Right lung (tissue), 10 donors: ENCODE results near the gene GABRA4. TPM values are rescaled to one million over a fixed set of nuclear protein-coding genes. Genes with fewer than 3 reads are reported as not detected.

Source experiments
- DNase-seq, 2 donors: peaks; one replicate each; pipeline ENCODE4 v3.0.0-alpha.2; 2013
- long read RNA-seq, 8 donors: transcript quantifications; one replicate each; lab custom pipeline, GENCODE V29; 2026
- polyA plus RNA-seq, 5 donors: library from polyadenylated mRNA; unstranded; fragments of 120-200 nt; gene quantifications; one replicate each; pipeline versions ENCODE4 v1.2.1 to v1.2.3, GENCODE V29; 2013; ENCODE audit warnings: inconsistent platforms in 1 of 5, low replicate concordance in 1 of 5; ENCODE audit not compliant: insufficient read length in 5 of 5, insufficient read depth in 1 of 5

Gene GABRA4
- polyA plus RNA-seq = not detected
- long read RNA-seq, donor 1 = 0 reads
- long read RNA-seq, donor 2 = 0 reads
- long read RNA-seq, donor 3 = 0 reads
- long read RNA-seq, donor 4 = 0 reads
- long read RNA-seq, donor 5 = 0 reads
- long read RNA-seq, donor 6 = 0 reads
- long read RNA-seq, donor 7 = 0 reads
- long read RNA-seq, donor 8 = 0 reads

DNA sequence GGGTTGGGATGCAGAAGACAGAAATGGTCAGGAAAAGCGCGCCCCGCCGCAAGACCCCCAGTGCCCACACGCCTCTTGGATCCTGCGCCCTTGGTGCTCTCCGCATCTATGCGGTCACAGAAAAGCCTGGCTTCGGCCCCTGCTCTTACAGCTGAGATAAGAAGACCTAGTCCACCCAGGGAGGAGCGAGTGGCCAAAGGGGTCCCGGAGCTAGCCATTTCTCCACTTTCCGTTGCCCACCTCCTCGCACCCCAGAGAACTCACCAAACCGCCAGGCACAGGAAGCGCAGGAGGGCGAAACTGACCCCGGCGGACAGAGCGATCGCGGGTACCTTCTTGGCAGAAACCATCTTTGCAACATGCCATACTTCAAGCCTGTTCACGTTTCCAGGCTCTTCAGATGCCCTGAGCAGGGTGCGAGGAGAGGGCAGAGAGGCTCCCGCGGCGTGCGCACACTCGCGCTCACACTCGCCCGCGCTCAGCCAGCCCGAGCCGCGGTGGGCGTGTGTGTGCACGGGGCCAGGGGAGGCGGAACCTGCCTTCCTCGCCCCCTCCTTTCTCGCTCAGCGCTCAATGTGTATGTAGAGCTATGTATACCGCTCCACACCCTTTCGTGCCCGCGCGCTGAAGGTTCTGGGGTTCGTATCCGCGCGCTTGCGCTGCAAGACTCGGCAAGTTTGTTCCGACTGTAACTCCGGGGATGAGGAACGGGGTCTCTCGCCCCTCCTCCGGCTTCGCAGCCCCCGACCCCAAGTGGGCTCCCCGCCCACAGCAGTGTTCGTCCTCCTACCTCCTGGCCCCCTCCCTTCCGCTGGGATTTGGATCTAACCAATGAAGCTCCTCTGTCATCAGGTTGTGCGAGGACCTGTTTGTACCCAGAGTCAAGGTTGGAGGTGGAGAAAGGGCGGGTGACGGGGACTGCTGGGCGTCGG, at the start of gene GABRA4:
Gene GABRA4 (minus strand): TSS at position 507 of the 932 bp plus-strand sequence. CDS start 157 bp downstream, at position 350.
- DNase-seq = peak in 1 of 2 donors; percentile 9

DNA sequence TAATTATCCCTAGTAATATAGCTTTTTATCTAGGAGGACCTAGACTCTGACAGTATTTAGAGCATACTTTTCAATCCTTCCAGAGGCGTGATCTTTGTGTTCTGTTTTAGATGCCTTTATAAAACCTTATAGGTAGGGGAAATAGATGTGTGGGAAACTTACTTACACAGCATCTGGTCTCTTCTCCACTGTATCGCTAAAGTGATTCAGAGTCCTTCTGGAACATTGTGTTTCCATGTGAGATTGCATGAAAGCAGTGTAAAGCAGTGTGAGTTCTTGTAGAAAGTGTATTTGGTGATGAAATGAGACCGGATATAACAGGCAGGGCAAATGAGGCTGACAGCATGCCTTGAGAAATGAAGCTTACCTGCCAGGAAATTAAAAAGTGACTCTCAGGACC, 47.4 kb upstream of the GABRA4 start:
- no peak for DNase-seq

DNA sequence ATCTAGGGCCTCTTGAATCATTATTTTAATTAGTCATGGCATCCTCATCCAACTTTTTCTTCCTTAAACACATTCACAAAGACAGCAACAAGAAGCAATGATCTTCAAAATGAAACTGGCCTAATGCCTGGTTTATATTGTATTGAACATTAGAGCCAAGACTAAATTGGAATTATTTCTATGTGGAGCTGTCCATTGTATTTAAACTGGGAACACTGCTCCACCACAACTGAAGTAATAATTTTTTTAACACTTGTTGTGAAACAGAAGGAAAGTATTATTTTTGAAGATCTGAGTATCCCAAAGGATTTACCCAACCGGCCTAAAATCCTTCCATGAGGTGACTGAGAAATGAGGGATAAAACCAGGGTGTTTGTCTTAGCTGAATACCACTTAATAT, 44.9 kb upstream of the GABRA4 start:
- no peak for DNase-seq

DNA sequence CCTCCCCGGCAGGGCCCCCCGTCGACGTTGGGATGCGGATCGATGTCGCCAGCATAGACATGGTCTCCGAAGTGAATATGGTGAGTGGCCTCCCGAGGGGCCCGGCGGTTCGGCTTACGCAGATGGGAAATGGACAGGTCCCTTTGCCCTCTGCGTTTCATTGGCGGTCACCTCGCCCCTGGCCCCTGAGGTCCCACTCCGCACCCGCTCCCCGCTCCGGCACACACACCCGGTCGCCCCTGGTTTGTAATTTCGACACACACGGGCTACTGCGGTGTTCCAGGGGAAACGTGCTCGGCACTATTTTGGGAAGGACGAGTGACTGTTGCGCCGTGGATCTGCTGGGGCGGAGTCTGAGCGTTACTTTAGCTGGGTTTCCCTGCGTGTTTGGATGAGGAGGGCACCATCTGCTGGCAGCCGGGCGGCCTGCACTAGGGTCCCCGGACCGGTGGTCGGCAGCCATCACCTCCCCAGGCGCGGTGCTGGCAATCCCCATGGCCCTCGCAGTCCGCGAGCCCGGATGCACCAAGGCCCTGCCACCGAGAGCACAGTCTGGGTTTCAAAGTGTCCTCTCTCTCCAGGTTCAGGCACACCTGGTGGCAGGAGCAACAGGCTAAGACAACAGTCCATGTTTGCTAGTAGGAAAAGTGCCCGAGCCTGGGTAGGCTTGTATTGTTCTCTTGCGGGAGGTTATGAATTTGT, 39.2 kb upstream of the GABRA4 start:
- peak; percentile 42 to 60 for DNase-seq

DNA sequence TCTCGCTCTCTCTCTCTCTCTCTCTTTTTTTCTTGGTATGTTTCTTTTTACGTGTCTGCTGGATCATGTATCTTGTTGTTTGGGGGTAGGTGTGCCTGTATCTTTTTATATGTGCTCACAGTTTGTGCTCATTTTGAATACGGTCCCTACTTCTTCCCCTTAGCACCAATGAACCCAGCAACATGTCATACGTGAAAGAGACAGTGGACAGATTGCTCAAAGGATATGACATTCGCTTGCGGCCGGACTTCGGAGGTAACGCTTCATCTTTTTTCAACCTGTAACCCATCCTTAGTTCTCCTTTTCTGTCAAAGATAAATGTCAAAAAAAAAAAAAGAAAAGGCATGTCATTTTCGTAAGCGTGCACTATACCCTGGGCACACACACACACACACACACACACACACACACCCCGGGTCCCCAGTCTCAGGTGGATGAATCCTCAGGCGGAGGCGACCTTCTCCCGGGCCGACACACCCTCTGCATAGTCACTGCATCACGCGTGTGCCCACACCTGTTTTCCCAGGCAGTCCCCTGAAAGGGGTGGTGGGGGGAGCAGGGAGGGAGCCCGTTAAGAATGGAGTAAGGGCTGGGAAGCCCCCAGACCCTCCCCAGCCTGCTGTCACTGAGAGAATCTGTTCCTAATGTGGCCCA, 38.5 kb upstream of the GABRA4 start:
- DNase-seq = no peak

DNA sequence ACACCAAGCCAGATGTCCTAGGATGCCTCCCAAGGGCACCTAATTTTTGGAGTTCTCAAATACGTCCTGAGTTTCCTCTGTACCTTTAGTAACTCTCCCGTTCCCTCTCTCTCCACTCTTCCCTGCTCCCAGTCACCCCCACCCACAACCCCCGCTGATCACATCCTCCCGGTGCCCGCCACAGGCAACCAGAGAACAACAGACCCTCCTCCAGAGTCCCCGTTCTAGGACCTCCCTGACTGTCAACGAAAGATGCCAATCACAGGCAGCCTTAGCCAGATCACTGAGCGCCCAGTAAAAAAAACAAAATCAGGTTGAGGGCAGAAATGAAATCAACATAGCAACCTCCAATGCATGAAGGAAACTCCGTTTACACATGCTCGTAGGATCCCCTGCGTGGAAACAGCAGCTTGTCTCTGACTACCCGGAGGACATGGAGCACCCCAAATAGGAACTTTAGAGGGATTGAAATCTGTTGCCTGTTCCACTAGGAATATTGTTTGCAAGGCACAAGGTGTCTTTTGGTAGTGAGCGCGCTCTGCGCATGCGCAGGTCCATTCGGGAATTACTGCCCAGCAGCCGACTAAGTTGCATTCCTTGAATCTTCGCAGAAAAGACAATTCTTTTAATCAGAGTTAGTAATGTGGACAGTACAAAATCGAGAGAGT, 37.8 kb upstream of the GABRA4 start, which contains the start of gene GABRB1:
Gene GABRB1 (plus strand): TSS at position 557 of the 668 bp plus-strand sequence.
- DNase-seq = peak; percentile 43 to 51

DNA sequence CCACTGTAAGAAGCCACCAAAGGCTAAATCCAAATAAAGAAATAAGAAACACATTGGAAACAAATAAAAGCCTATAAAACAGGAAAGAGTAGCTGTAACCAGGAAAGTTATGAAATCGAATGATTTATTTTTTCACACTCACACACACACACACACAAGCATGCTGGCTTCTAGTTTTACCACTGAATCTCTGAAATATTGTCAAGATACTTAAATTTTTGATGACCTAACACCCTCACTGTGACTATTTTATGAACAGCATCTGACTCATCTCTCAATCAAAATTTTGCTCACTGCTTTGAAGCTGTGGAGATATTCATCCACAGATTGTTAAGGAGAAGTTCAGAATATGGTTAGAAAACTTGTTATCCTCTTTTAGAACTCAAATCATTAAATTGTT, 24.1 kb upstream of the GABRA4 start:
- peak in 1 of 2 donors; percentile 6 for DNase-seq

DNA sequence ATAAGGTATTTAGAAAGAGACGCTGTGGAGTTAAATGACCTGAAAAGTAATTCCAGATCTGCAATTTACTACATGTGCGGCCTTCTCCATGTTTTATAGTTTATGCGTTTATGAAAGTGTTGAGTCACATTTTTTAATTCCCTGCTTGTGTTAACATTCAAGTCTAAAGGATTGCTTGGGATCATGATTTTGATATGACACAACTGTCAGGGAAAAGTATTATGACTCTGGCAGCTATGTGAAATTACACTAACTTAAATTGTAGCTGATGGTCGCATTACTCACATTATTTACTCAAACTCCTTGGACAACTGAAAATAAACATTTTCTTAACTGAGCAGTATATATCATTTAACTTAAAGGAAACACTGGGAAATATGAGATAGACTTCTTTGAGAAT, 23.7 kb upstream of the GABRA4 start:
- peak in 1 of 2 donors; percentile 20 for DNase-seq

DNA sequence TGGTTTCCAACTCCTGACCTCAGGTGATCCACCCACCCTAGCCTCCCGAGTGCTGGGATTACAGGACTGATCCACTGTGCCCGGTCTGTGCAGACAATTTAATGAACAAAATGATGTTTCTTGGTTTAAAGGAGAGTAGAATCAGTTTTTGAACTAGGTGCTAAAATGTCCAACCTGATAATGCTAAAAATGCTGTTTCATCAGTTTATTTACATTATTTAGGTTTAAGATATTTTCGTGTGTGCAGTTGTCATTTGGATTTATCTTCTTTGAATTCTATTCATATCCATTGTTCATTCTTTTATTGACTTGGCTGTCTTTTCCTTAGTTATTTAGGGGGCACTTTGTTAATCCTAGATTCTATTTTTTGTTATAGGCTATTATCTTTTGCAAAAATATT, 20.0 kb upstream of the GABRA4 start:
- no peak for DNase-seq

DNA sequence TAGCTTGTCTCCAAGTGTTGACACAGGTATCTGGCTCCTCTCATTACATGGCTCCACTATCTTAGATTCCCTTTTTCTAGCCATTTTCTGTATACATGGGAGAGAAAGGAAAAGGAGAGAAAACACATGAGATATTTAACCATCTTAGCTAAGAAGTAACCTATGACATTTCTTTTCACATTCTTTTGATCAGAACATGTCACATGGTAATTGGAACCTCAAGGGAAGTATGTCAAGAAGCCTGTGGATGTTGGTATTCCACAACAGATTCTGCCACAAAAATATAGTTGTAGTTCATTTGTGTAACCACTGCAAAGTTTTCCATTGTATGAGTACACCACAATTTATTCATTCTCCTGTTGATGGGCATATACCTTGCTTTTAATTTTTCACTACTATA, 19.3 kb upstream of the GABRA4 start:
- no peak for DNase-seq

DNA sequence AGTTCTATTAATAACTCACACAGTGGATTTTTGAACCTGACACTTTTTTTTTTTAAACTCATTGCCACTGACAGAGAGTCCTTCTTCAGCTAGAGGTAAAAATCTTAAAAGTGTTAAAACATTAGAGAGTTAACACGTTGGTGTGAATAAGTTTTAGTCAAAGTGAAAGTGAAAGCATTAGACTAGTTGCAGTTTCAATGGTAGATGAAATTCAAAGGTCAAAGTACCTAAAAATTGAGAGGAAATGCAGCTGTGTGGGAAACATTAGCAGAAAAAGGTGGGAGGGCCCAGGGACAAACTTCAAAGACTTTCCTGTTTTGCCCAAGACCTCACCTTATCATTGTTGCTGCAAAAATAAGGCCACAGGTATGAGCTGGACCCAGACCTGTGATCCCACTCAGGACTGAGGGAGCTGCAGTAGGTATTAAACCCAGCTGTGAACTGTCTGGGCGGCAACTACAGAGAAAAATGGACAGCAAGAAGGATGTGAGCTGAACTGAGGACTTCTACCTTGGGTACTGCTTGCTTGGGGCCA, 17.6 kb upstream of the GABRA4 start:
- no peak for DNase-seq

DNA sequence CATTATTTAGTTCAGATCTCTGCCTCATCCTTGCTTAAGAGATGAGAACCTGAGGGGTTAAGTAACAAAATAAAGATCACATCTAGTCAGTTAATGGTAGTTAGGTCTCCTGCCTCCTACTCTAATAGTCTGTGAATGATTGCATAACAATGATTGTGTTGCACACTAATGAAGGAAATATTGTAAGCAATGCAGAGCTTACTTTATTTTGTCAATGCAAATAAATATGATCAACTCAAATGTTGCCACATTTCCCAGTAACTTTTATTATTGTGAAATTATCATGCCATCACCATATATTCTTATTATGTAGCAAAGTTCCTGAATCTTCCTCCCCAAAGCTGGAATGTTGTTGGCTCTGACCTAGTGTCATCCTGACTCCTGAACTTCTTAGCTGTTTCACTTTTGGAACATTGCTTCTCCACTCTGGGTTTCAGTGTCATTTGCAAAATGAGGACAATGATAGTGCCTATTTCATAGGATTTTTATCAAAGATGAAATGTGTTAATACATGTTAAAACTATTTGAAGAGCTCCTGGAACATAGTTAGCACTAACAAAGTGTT, 17.0 kb upstream of the GABRA4 start:
- DNase-seq = no peak

DNA sequence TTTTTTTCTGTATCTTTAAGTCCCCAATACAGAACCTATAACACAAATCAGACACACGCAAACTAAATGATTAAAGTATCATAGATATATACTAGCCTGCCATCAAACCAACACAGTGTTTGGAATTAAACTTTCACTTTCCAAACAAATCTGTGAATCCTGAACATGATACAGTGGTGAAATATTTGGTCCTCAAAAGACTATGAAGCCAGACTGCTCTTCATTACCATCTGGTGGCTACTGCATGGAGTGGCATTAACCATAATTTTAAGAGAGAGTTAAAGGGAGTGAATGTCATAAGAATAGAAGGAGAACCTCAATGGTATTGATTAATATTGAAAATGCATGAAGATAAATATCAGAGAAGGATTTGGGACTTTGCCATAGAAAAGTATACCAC, 9.2 kb upstream of the GABRA4 start:
- no peak for DNase-seq

DNA sequence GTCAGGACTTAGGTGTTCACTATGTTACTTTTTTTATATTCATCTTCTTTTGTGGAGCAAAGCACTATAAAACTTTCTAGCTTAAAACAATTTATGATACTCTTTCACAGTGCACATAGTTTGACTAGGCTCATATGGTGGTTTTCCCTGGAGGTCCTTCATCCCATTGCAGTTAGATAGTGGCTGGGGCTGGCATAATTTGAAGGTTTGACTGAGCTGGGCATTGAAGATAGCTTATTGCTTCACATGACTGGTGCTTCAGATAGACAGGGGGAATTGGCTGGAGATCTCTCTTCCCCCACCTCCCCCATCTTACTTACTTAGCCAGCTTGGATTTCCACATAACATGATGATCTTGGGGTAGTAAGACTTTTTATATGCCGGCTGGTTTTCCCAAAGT, 7.0 kb upstream of the GABRA4 start:
- DNase-seq = no peak

DNA sequence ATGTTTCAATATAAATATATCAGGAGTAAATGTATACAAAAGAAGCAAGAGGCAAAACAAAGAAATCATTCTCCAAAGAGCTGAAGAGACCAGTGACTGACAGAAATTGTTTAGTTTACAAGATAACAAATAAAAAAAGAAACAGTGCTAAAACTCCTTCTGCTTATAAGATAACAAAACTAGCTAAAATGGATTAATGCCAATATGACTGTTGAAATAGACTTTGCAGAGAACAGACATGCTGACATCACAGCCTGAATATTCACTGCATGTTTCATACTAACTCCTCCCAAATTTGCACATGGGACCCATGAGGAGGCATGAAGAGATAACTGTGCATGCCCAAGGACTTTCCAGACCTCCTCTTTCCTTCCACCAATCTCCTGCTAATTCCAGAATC, 6.2 kb upstream of the GABRA4 start:
- DNase-seq = no peak

DNA sequence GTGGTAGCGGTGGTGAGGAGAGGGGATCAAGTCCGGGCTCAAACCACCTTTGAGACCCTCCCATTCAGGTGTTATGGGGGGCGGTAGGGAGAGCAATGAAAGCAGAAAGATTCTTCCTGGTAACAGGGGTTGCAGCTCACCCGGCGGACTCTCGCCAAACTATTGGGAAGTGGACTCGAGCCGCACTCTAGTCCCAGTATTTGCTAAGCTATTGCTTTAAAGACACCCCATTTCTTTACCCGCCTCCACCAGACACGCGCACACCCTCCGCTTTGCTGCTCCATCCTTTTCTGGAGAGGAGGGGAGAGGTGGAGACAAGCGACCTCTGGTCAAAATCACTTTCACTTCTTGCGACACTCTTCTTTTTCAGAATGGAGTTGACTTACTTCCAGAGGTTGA, 625 bp upstream of the GABRA4 start:
- no peak for DNase-seq

DNA sequence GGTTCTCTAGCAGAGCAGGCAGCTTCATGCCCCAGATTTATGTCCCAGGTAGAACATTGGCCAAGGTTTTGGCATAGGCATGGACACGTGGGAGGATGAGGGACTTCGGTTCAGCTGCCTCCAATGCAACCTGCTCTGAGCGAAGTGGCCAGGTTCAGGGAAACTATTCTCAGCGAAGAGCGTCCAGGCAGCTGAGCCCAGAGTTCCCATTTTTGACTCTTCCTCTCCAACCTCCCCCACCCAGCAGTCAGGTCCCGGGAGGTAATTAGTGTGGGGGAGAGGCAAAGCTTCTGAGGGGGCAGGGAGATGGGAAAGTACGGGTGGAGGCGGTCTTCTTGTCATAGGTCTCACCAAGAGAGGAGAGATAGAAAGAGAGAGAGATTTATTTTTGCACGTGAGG, 1.0 kb downstream of the GABRA4 start:
- no peak for DNase-seq

DNA sequence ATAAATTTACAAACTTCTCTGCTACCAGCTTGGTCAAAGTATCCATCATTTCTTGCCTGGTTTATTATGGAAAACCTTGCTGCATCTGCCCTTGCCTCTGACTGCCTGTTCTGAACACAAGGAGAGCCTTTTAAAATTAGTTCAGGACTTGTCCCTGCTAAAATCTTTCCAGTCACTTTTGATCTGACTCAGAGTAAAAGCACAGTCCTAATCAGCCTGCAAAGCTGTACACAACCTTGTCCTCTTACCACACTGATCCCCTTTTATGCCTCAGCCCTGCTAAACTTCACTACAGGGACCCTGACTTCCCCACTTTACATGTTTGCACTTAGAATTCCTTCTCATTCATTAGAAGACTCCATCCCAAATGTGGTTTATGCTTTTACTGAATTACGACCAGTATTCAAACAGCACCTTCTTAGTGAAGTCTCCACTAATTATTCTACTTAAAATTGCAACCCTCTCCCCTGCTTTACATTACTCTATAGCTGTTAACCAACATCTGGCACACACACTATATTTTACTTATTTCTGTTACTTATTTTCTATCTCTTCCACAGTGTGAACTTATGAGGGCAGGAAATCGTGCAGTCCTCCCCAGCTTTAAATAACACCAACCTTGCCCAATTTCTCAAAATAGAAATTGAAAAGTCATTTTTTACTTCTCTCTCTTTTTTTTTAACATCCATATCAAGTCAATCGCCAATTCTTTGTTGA, 6.3 kb downstream of the GABRA4 start:
- no peak for DNase-seq

DNA sequence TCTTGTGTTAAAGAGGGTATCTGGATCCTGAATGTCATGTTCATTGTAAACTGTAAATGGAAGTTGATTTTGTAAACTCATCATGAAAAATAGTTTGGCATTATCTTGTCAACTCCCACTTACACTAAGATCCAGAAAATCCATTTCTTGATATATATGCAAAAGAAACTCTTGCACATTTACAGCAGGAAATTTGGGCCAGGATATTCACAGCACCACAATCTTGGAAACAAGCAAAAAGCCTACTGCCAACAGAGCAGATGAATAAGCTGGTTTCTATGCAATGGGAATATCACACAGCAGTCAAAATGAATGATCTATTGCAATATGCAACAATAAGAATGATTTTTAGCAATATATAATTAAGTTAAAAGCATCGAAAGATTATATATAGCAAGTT, 8.6 kb downstream of the GABRA4 start:
- DNase-seq = no peak

DNA sequence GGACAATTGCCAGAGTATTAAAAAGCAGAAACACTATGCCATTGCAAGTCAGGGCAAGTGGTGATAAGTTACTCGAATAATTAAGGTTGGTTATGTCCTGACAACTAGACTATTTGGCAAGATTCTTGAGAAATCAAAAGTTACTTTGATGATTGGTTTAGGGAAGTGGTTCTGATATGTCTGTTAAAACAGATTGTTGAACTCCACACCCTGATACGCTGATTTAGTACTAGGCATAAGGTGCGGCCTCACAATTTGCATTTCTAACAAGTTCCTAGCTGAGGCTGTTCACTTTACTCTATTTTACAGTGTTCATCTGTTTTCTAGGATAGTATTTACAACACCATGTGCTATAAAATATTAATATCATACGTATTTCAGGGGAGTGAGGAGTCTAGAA, 12.5 kb downstream of the GABRA4 start:
- DNase-seq = no peak
